ENCODE data around the gene ZFR. TPM values are rescaled to one million over a fixed set of nuclear protein-coding genes. Genes with fewer than 3 reads are reported as not detected.

ZFR gene
- total RNA-seq, 1 donor from 2014 or later, result 131 TPM

DNA sequence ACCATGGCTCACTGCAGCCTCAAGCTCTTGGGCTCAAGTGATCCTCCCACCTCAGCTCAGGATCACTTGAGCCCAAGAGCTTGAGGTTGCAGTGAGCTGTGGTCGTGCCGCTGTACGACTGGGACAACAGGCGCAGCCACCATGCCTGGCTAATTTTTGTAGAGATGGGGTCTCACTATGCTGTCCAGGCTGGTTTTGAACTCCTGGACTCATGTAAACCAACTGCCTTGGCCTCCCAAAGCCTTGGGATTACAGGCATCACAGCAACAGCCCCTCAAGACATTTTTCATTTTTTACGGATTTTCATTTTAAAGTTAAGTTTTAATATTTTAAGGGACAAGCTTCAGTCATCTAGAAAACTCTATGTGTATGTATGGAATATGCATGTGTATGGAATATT, 78.9 kb downstream of the ZFR start:
- peaks cover 3% of the 10 kb centered on the region for H3K27me3 Mint-ChIP-seq (ENCODE audit: insufficient read depth, low read depth)
- Histone ChIP-seq H3K4me2 (no peak overlapping the region), H3K27ac (no peak overlapping the region), H3K9ac (no peak overlapping the region), H3F3A (ENCODE audit: low read depth) (peaks cover 6% of the 10 kb centered on the region), H3K36me3 (peaks cover 26% of the 10 kb centered on the region), H3K27me3 (no peaks in the 10 kb centered on the region), H3K4me3 (no peak overlapping the region), H4K20me1 (ENCODE audit: low read depth) (no peaks in the 10 kb centered on the region), H3K4me1 (no peaks in the 10 kb centered on the region), H2AFZ (replicated peaks) (no peak overlapping the region), H3K79me2 (ENCODE audit: low read depth) (no peaks in the 10 kb centered on the region), H3K9me3 (ENCODE audit: low read depth) (no peaks in the 10 kb centered on the region)
- TF ChIP-seq EZH2 (IDR thresholded peaks at IDR 0.05) (no peak), EZH2phosphoT487 (IDR thresholded peaks at IDR 0.05) (no peak)
- TF ChIP-seq, protein P1, sequence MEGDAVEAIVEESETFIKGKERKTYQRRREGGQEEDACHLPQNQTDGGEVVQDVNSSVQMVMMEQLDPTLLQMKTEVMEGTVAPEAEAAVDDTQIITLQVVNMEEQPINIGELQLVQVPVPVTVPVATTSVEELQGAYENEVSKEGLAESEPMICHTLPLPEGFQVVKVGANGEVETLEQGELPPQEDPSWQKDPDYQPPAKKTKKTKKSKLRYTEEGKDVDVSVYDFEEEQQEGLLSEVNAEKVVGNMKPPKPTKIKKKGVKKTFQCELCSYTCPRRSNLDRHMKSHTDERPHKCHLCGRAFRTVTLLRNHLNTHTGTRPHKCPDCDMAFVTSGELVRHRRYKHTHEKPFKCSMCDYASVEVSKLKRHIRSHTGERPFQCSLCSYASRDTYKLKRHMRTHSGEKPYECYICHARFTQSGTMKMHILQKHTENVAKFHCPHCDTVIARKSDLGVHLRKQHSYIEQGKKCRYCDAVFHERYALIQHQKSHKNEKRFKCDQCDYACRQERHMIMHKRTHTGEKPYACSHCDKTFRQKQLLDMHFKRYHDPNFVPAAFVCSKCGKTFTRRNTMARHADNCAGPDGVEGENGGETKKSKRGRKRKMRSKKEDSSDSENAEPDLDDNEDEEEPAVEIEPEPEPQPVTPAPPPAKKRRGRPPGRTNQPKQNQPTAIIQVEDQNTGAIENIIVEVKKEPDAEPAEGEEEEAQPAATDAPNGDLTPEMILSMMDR (IDR thresholded peaks at IDR 0.05), result no peak
- DNase-seq (ENCODE audit: low spot score), result no peak
- H3K36me3 Mint-ChIP-seq, result peaks cover 36% of the 10 kb centered on the region
- H3K9me3 Mint-ChIP-seq, result no peaks in the 10 kb centered on the region
- no peaks in the 10 kb centered on the region for H3K4me1 Mint-ChIP-seq
- H3K27ac Mint-ChIP-seq, result no peak overlapping the region
- H3K4me3 Mint-ChIP-seq, result no peak overlapping the region

DNA sequence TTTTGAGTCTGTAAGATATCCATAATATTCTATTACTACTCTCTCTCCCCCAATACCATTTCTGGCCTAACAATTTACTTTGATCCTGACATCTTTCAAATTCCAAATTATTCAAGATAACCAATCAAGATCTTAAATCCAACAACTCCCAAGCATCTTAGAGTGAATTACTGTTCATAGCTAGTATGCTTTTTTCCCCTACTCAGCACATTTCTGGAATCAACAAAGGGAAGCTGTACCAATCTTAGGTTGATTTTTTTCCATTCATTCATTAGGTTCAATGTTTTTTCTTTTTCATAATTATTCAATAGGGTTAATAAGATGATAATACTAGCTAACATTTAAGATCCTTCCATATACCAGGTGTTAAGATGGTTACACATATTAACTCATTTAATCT, 81.5 kb downstream of the ZFR start:
- H3K79me2 ChIP-seq (ENCODE audit: low read depth), result no peaks in the 10 kb centered on the region
- no peak overlapping the region for H3K4me3 ChIP-seq
- no peaks in the 10 kb centered on the region for H3F3A ChIP-seq (ENCODE audit: low read depth)
- no peak overlapping the region for H3K4me2 ChIP-seq
- H3K27ac Mint-ChIP-seq, result no peak overlapping the region
- H3K4me1 ChIP-seq, result no peaks in the 10 kb centered on the region
- H3K36me3 ChIP-seq, result peaks cover 23% of the 10 kb centered on the region
- no peaks in the 10 kb centered on the region for H4K20me1 ChIP-seq (ENCODE audit: low read depth)
- peaks cover 3% of the 10 kb centered on the region for H3K27me3 Mint-ChIP-seq (ENCODE audit: insufficient read depth, low read depth)
- peaks cover 42% of the 10 kb centered on the region for H3K36me3 Mint-ChIP-seq
- no peak overlapping the region for H2AFZ ChIP-seq (replicated peaks)
- H3K9ac ChIP-seq, result no peak overlapping the region
- H3K4me3 Mint-ChIP-seq, result no peak overlapping the region
- TF ChIP-seq EZH2phosphoT487 (IDR thresholded peaks at IDR 0.05) (no peak), EZH2 (IDR thresholded peaks at IDR 0.05) (no peak)
- TF ChIP-seq, protein P1 (IDR thresholded peaks at IDR 0.05), result no peak
- no peaks in the 10 kb centered on the region for H3K4me1 Mint-ChIP-seq
- H3K27ac ChIP-seq, result no peak overlapping the region
- no peaks in the 10 kb centered on the region for H3K9me3 Mint-ChIP-seq
- no peak for DNase-seq (ENCODE audit: low spot score)
- H3K9me3 ChIP-seq (ENCODE audit: low read depth), result no peaks in the 10 kb centered on the region
- H3K27me3 ChIP-seq, result no peaks in the 10 kb centered on the region

DNA sequence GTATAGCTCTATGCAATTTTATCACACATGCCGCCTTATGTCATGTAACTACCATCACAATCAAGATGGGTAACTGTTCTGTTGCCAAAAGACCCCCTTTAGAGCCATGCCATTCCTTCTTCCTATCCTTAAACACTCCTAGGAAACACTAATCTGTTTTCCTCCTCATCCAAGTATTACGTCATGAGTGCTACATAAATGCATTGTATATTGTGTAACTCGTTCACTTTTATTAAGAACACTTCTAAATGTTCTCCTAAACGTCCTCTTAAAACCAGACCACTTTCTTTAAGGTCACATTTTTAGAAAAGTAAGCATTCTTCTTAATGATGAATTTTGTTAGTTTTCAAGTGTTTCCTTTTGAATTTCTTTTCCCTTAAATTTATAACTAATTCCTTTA, 82.0 kb downstream of the ZFR start:
- H3K4me2 ChIP-seq, result no peak overlapping the region
- peaks cover 23% of the 10 kb centered on the region for H3K36me3 ChIP-seq
- no peaks in the 10 kb centered on the region for H3K4me1 Mint-ChIP-seq
- no peak overlapping the region for H3K27ac Mint-ChIP-seq
- no peak overlapping the region for H3K9ac ChIP-seq
- H3F3A ChIP-seq (ENCODE audit: low read depth), result no peaks in the 10 kb centered on the region
- TF ChIP-seq EZH2phosphoT487 (IDR thresholded peaks at IDR 0.05) (no peak), EZH2 (IDR thresholded peaks at IDR 0.05) (no peak)
- TF ChIP-seq, protein P1 (IDR thresholded peaks at IDR 0.05), result no peak
- no peaks in the 10 kb centered on the region for H3K79me2 ChIP-seq (ENCODE audit: low read depth)
- no peaks in the 10 kb centered on the region for H3K4me1 ChIP-seq
- H4K20me1 ChIP-seq (ENCODE audit: low read depth), result no peaks in the 10 kb centered on the region
- H3K27me3 Mint-ChIP-seq (ENCODE audit: insufficient read depth, low read depth), result peaks cover 3% of the 10 kb centered on the region
- no peak overlapping the region for H3K4me3 ChIP-seq
- H3K36me3 Mint-ChIP-seq, result peaks cover 41% of the 10 kb centered on the region
- no peaks in the 10 kb centered on the region for H3K9me3 ChIP-seq (ENCODE audit: low read depth)
- no peak overlapping the region for H2AFZ ChIP-seq (replicated peaks)
- H3K9me3 Mint-ChIP-seq, result no peaks in the 10 kb centered on the region
- DNase-seq (ENCODE audit: low spot score), result no peak
- no peaks in the 10 kb centered on the region for H3K27me3 ChIP-seq
- no peak overlapping the region for H3K4me3 Mint-ChIP-seq
- H3K27ac ChIP-seq, result no peak overlapping the region

Data from neural progenitor cell (in vitro differentiated cells).